Measurements from ENCODE around the gene SIPA1. TPM values are rescaled to one million over a fixed set of nuclear protein-coding genes. Genes with fewer than 3 reads are reported as not detected.

Gene SIPA1
- total RNA-seq, 1 donor: 34.5 TPM

DNA sequence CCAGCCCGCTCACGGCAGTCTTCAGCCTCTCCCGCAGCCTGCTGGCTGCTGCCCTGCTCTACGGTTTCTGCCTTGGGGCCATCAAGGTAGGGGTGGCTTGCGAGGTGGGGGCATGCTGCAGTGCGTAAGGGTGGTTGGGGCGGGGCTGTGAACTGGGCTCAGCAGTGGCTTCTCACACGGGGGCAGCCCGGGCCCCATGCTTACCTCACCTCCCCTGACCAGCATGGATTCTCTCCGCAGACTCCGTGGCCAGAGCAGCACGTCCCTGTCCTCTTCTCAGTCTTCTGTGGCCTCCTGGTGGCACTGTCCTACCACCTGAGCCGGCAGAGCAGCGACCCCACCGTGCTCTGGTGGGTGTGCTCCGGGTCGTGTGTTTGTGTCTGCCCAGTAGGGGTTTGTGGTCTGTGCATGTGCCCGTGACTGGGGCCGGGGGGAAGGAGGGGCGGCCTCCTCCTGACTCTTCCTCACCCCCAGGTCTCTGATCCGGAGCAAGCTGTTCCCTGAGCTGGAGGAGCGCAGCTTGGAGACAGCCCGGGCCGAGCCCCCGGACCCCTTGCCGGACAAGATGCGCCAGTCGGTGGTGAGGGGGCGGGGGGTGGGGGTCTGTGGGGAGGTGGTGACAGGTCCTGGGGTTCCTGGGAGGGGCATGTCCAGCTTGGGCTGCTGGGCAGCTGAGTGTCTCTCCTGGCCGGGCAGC lies 12.8 kb upstream of the SIPA1 start:
- TF ChIP-seq, protein P1, sequence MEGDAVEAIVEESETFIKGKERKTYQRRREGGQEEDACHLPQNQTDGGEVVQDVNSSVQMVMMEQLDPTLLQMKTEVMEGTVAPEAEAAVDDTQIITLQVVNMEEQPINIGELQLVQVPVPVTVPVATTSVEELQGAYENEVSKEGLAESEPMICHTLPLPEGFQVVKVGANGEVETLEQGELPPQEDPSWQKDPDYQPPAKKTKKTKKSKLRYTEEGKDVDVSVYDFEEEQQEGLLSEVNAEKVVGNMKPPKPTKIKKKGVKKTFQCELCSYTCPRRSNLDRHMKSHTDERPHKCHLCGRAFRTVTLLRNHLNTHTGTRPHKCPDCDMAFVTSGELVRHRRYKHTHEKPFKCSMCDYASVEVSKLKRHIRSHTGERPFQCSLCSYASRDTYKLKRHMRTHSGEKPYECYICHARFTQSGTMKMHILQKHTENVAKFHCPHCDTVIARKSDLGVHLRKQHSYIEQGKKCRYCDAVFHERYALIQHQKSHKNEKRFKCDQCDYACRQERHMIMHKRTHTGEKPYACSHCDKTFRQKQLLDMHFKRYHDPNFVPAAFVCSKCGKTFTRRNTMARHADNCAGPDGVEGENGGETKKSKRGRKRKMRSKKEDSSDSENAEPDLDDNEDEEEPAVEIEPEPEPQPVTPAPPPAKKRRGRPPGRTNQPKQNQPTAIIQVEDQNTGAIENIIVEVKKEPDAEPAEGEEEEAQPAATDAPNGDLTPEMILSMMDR (IDR thresholded peaks at IDR 0.05; ENCODE audit: insufficient read depth, low read depth, low read length): no peak
- DNase-seq (ENCODE audit: low read depth): no peak
- H3K4me3 ChIP-seq (ENCODE audit: low read depth, low read length): no peak overlapping the region

DNA sequence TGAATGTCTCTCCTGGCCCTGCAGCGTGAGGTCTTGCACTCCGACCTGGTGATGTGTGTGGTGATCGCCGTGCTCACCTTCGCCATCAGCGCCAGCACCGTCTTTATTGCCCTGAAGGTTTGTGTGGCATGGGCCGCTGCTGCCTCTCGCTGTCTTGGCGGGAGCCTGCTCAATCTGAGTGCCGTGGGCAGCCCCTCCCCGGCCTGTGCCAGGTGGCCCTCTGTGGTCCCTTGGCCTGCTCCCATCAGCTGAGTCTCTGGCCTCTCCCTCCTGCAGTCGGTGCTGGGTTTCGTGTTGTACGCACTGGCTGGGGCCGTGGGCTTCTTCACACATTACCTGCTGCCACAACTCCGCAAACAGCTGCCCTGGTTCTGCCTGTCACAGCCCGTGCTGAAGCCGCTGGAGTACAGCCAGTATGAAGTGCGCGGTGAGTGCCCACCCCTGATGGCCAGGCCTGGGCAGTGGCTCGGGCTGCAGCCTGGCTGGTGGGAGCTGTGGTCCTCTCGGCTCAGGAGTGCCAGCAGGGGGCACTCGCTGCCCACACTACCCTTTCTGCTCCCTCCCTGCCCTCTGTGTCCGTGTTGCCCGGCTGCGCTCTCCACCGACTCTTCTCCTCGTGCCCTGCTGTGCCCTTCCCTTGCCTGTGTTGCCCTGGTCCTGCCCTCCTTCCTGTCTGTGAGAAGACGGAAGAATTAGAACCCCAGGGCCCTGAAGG lies 12.1 kb upstream of the SIPA1 start:
- peak; percentile 22 for DNase-seq (ENCODE audit: low read depth)

DNA sequence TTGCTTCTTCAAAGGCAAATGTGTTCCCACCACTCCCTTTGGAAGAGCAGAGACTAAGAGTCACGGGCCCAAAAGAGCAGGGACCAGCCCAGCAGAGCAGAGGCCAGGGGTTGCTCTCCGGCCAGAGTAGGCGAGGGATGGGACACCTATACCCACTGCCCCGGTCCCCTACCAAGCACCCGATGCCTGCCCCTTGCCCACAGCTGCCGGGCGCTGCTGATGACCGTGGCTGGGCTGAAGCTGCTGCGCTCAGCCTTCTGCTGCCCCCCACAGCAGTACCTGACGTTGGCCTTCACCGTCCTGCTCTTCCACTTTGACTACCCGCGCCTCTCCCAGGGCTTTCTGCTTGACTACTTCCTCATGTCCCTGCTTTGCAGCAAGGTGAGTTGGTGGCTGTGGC lies 10.7 kb upstream of the SIPA1 start:
- DNase-seq (ENCODE audit: low read depth): no peak
- H3K4me3 ChIP-seq (ENCODE audit: low read depth, low read length): no peak overlapping the region
- TF ChIP-seq, protein P1 (IDR thresholded peaks at IDR 0.05; ENCODE audit: insufficient read depth, low read depth, low read length): no peak

More for the DNA sequence above, 12.1 kb upstream of the SIPA1 start:
- H3K4me3 ChIP-seq (ENCODE audit: low read depth, low read length): no peak overlapping the region
- TF ChIP-seq, protein P1 (IDR thresholded peaks at IDR 0.05; ENCODE audit: insufficient read depth, low read depth, low read length): peak; percentile 45

DNA sequence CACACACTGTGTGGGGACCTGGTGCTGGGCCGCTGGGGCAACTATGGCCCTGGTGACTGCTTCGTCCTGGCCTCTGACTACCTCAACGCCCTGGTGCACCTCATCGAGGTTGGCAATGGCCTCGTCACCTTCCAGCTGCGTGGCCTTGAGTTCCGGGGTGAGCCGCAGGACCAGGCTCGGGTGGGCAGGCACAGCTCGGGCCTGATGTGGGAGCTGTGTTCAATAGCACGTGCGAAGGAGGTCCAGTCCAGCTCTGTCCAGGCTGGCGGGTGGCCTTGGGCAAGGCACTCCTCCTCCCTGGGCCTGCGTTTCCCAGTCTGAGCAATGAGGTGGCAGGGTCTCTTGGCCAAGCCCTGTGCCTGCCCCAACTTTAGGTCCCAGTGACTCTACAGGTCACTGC lies 8.3 kb upstream of the SIPA1 start:
- TF ChIP-seq, protein P1 (IDR thresholded peaks at IDR 0.05; ENCODE audit: insufficient read depth, low read depth, low read length): no peak
- H3K4me3 ChIP-seq (ENCODE audit: low read depth, low read length): no peak overlapping the region
- DNase-seq (ENCODE audit: low read depth): no peak

DNA sequence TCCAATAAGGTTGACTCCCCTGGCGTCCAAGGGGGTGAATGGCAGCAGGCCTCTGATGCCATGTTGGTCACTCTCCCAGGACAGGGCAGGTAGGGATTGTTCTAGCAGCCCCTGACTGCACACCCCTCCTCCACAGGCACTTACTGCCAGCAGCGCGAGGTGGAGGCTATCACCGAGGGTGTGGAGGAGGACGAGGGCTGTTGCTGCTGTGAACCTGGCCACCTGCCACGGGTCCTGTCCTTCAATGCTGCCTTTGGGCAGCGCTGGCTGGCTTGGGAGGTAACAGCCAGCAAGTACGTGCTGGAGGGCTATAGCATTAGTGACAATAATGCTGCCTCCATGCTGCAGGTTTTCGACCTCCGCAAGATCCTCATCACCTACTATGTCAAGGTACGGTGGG lies 7.7 kb upstream of the SIPA1 start:
- no peak for DNase-seq (ENCODE audit: low read depth)
- no peak overlapping the region for H3K4me3 ChIP-seq (ENCODE audit: low read depth, low read length)
- TF ChIP-seq, protein P1 (IDR thresholded peaks at IDR 0.05; ENCODE audit: insufficient read depth, low read depth, low read length): no peak

DNA sequence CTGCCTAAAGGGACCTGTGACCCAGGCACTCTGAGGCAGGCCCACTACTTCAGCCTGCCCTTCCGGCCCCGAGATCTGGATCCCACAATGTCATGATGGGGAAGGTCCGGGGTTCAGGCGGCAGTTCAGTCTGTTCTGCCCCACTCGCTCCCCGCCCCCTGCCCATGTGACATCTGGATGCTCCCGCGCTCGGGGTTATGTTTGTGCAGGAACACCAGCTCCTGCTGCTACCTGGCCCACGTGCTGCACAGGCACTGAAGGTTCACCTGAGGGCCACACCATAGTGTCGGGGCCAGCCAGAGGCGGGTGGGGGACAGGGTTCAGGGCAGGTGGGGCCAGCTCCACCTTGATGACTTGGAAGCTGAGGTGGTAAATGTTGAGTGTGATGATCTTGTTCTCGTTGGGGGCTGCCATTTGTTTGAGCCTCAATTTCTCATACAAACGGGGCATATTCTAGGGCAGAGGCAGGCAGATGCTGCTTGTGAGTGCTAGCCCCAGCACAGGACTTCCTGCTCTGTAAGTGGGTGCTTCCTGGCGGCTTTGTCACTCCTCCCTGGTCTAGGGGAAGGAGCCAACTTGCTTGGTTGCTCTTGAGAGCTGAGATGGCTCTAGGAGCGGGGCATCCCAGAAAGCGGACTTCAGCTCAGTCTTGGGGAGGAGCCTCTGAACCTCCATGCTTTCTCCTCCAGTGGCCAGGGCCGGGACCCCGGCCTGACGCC lies 4.4 kb upstream of the SIPA1 start:
- H3K4me3 ChIP-seq (ENCODE audit: low read depth, low read length): no peak overlapping the region
- TF ChIP-seq, protein P1 (IDR thresholded peaks at IDR 0.05; ENCODE audit: insufficient read depth, low read depth, low read length): no peak
- DNase-seq (ENCODE audit: low read depth): no peak

Data from fibroblast of villous mesenchyme (primary cell).